Endothelial cell of hepatic sinusoid (primary cell): Measurements from ENCODE around the gene AGXT.

Source experiments
- in situ Hi-C: cut with HindIII; loops from 2 replicates; pipeline ENCODE4 v1.10.0; 2017; ENCODE audit warnings: low sequenced_read_pairs

The AGXT gene

GRCh38 chr2:240911641-240912265 is 43.1 kb downstream of the AGXT start:
- in situ Hi-C loops: no loop called here

DNA sequence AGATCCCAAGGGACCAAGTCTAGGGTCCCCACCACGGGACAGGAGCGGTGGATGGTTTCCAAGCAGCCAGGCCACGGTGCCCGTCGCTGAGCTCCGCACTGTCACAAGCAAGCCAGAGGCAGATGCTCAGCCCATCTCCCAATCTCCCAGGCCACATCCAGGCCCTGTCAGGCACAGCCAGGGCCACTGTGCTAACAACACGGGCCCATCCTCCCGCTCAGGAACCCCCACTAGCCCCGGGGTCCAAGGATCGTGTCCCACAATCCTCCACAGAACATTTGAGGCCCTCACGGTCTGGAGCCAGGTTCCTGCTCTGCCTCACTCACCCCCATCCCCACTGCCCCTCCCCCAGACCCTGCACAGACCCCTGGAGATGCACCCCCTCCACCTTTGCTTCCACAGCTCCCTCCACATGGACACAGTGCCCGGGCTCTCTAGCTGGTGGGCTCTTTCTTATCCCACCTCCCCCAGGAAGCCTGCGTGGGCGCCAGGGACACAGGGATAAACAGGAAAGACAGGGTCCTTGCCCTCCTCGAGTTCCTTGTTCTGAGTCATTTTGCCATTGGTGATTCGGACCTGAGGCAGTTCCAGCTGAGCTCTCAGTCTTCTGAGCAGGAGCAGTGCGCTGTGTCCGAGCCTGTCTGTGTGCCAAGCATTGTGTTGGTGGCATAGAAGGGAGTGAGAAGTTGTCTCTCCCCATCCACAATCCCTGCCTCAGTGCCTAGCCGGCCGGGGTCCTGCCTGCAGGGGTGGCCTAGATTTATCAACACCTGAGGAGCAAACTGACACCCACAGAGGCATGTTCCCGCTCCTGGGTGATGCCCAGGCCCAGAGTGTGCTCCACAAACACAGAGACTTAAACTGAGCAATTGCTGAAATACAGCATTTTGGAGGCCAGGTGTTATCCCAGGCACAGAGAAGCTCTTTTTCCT is 44.5 kb downstream of the AGXT start:
- in situ Hi-C loops: no loop called here

DNA sequence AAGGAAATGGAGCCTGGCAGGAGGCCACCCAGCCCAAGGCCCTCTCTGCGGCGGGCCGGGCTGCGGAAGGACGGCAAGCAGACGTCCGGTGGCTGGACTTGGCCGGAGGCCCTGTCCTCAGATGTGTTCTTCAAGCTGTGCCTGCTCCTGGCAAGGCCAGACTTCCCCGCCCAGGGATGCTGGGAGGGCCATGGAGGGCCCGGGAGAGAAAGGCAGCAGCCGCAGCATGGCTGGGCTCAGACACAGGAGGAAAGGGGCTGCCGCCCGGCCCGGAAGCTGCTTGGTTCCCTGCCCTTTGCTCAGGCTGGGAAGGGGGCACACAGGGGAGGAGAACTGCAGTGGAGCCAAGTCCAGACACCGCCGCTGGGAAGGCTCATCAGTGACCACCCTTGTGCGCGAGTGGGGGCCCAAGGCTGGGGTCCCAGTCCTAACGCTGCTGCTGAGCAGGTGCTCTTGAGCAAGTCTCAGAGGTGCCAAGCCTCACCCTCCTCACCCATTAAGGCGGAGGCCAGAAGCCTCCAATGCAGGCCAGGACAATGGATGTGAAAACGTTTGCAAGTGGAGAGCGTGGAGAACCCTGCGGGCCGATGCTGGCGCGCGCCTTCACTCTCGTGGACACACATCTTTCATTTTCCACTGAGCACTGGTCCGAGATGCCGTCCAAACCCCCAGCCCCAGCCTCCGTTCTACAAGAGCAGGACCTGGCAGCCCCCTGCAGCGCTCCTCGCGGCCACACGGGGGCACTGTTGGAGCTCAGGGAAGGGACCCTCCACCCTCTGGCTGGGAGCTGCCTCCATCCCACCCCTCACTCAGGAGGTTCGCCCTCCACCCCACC is 45.4 kb downstream of the AGXT start:
- in situ Hi-C loops: no loop called here

DNA sequence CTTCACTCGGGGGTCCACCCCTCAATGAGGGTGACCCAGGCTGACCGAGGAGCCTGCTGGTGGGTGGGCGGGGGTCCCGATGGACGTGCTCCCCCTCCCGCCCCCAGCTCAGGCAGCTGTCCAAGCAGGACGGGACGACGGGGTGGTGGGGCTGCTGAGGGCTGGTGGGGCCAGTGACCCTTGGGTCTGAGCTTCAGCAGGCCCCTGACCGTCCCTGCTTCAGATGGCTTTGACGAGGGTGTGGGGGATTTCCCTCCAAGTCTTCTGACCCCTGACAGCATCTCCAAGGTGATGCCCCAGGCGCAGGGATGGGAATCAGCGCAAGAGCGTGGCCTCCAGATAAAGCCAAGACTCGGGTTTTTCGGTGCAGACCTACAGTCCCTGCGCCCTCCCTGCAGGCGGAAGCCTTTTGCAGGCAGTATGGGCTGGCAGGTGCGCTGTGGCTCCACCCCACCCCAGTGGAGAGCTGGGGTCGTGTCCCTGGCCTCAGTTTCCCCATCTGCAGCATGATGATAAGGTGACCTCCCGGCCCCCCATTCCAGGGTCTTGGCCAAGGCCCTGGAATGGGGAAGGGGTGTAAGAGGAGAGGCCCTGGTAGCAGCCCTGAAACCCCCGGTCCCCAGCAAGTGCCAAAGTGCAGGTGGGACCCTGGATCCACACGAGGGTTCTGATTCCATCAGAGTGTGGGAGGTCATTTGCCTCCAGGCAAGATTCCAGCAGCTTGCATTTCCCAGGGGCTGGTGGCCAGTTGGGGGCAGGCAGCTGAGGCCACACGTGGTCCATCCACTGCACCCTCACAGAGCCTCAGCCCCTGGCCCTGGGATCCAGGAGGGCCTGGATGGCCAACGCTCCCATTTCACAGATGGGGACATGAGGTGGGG is 46.3 kb downstream of the AGXT start:
- in situ Hi-C loops: no loop called here

DNA sequence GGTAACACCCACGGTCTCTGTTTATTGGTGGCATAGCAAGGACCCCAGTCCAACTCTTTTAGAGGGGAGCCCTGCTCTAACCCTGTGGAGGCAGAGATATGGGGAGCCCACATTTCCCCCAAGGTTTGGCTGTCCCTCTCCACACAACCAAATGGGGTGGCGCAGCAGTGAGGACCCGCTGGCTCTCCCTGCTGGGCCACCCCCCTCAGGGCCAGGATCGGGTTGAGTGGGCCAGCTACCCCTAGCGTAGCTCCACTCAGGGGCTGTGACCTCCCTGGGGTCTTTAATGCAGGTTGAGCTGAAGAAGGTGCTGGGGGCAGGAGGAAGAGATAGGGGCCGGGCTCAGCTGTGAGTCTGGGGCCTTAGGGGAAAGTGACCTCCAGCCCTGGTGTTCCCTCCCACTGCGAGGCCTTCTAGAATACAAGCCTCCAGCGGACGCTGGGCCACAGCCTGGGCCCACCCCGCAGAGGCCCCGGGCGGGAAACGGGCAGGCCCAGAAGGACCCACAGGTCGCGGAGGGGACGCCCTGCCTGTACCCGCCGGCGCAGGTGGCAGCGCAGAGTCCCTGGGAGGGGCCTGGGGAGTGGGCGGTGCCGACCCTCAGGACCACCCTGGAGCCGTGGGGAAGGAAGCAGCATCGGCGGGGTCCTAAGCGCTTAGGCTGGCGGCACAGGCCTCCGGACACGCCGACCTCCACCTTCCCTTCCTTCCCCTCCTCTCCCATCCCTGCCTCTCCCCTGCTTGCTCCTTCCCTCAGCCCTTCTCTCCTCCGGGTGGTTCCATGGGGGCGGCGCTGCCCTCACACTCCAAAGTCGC is 47.1 kb downstream of the AGXT start:
- in situ Hi-C loops: no loop called here

- in situ Hi-C loops: no loop called here
These were observed 48.0 kb downstream of the AGXT start for GRCh38 chr2:240916571-240917008.

GRCh38 chr2:240917009-240917683 is 48.5 kb downstream of the AGXT start:
- in situ Hi-C loops: no loop called here

DNA sequence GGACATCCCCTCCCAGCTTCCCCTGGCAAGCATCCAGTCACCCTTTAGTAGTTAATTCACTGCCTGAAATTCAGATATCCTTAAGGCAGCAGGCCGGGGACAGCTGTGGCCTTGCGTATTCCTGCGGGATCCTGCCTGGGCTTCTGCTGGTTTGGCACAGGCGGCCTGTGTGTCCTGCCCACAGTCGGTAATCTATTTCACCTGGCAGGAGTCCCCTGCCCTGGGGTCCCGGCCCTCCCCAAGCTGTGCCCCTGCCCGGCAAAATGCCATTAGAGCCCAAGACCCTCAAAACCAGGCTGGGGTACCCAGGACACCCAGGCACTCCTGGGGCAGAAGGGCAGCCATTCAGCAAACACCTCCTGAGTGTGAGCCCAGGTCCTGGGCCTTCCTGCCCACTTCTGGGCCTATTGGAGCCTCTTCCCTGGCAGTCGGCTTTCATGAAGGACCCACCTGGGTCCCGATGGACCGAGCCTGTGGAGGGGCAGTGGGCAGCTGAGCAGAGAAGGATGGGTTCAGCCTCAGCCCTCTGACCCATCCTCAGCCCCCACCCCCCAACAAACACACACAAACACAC is 49.1 kb downstream of the AGXT start:
- in situ Hi-C loops: no loop called here

GRCh38 chr2:240918258-240919091 is 49.9 kb downstream of the AGXT start:
- in situ Hi-C loops: no loop called here

GRCh38 chr2:240919161-240919781 is 50.6 kb downstream of the AGXT start:
- in situ Hi-C loops: no loop called here

- in situ Hi-C loops: no loop called here
These were observed 51.5 kb downstream of the AGXT start for GRCh38 chr2:240919786-240920782.

DNA sequence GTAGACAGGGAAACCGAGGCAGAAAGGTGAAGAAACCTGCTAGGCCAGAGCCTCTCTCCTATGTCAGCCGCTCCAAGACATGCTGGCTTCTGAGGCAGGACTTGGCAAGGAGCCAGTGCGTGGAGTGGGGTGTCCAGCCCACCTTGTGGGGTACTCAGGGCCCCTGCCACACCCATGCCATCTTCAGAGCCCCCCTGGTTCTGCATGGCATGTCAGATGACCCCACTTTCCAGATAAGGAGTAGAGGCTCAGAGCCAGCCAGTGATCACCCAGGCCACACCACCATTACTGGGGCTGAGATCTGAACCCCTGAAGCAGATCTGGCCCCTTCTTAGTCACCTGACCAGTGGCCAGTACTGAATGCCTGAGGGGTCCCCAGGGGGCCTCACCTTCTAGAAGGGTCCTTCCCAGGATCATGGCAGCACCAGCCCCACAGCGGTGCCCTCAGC is 52.2 kb downstream of the AGXT start:
- in situ Hi-C loops: no loop called here

GRCh38 chr2:240921311-240921994 is 52.8 kb downstream of the AGXT start:
- in situ Hi-C loops: no loop called here

DNA sequence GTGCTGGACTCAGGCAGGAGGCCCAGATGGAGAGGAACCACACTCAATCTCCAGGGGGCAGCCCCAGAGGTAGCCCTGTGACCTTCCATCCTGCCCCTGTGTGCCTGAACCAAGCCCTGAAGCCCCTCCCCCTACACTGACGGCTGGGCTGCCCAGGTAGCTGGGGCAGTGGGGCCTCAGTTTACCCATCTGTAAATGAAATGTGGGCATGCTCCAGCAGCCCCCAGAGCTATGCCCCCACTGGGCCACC is 53.3 kb downstream of the AGXT start:
- in situ Hi-C loops: no loop called here

DNA sequence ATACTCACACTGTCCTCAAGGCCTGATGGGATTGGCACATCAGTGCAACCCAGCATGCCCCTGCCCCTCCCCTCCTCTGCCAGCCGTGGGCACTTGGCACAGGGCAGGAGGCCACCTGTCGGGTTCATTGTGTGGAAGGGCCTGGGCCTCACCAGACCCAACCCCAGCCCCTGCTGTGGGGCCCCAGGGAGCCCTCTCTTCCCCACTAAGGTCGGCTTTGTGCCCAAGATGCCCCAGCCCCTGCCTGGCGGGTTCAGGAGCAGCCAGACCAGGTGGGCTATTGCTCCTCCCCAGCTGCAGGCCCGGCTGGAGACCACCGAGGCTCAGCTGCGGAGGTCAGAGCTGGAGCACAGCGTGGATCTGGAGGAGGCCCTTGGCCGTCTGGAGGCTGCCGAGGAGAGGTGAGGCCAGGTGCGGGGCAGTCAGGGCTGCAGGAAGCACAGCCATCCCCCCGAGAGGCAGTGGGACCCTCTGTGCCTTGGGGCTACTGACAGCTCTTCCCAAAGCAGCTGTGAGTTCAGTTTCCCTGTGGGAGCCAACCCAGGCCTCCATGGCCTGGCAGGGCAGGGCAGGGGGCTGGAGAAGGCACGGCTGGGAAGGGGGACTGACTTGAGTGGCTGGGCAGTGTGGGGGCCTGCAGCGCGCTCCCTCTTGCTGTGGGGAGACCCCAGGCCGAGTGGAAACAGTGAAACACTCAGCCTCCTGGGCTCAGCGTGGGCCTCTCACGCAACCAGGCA is 53.8 kb downstream of the AGXT start:
- in situ Hi-C loops: no loop called here
